ENCODE measurements around the gene PLXDC2.
"Not testable (repeated sequence)": the region's sequence is repeated elsewhere in the genome, so short reads cannot be mapped to it uniquely, and the experiment has no call there.

Gene PLXDC2

DNA sequence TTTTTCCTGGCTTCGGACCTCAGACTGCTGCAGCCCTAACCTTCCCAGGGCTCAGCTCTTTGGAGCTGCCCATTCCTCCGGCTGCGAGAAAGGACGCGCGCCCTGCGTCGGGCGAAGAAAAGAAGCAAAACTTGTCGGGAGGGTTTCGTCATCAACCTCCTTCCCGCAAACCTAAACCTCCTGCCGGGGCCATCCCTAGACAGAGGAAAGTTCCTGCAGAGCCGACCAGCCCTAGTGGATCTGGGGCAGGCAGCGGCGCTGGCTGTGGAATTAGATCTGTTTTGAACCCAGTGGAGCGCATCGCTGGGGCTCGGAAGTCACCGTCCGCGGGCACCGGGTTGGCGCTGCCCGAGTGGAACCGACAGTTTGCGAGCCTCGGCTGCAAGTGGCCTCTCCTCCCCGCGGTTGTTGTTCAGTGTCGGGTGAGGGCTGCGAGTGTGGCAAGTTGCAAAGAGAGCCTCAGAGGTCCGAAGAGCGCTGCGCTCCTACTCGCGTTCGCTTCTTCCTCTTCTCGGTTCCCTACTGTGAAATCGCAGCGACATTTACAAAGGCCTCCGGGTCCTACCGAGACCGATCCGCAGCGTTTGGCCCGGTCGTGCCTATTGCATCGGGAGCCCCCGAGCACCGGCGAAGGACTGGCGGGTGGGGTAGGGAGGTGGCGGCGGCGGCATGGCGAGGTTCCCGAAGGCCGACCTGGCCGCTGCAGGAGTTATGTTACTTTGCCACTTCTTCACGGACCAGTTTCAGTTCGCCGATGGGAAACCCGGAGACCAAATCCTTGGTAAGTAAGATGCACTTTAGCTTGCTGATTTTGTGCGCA is at the start of gene PLXDC2:
Gene PLXDC2, plus strand, starts transcription at position 22 of the 820 bp plus-strand sequence.
- no peak for DNase-seq (ENCODE audit: low read depth in 2 of 2)

- no peak for DNase-seq (ENCODE audit: low read depth in 2 of 2)
These were observed 48.4 kb upstream of the PLXDC2 start for GRCh38 chr10:19767876-19768275.

GRCh38 chr10:19769826-19770225 is 46.4 kb upstream of the PLXDC2 start:
- not testable (repeated sequence) for DNase-seq (ENCODE audit: low read depth in 2 of 2)

- DNase-seq (ENCODE audit: low read depth in 2 of 2): no peak
These were observed 43.3 kb upstream of the PLXDC2 start for GRCh38 chr10:19772972-19773371.

- DNase-seq (ENCODE audit: low read depth in 2 of 2): no peak
These were observed 40.9 kb upstream of the PLXDC2 start for GRCh38 chr10:19775296-19775695.

- no peak for DNase-seq (ENCODE audit: low read depth in 2 of 2)
These were observed 38.4 kb upstream of the PLXDC2 start for GRCh38 chr10:19777806-19778205.

DNA sequence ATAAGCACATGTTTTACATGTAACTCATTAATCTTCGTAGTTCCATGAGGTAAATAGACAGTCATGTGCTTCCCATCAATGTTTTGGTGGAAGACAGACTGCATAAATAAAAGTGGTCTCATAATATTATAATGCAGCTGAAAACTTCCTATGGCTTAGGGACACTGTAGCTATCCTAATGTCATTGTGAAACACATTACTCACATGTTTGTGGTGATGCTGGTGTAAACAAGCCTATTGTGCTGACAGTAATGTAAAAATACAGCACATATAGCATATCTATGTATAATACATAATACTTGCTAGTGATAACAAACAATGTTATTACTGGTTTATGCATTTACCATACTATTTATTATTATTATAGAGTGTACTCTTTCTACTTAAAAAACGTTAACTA is 37.2 kb upstream of the PLXDC2 start:
- DNase-seq (ENCODE audit: low read depth in 2 of 2): no peak

DNA sequence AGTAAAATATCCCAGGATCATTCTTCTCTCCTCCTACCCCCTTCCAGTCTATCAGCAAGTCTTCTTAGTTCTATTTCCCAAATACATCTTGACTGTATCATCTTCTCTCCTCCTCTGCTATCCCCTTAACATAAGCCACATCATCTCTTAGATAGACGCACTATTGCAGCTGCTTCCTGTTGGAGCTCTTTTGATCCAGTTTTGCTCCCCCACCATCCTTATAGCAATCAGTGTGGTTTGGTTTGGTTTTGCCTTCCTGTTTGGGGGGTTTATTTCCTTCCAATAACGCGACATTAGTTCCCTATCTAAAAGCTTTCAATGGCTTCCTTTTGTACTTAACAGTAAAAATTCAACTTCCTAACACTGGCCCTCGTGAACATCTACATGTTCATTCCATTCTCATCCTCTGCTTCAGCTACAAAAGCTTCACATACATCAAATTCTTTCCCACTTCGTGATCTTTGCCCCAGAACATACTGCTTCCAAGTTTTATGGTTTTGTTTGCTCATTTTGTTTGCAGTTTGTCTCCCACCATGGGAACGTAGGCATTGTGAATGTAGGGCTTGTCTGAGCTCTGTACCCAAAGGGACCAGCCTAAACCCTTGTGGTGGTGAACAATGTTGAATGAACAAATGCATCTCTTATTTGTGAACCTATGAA is 33.7 kb upstream of the PLXDC2 start:
- DNase-seq (ENCODE audit: low read depth in 2 of 2): no peak

DNA sequence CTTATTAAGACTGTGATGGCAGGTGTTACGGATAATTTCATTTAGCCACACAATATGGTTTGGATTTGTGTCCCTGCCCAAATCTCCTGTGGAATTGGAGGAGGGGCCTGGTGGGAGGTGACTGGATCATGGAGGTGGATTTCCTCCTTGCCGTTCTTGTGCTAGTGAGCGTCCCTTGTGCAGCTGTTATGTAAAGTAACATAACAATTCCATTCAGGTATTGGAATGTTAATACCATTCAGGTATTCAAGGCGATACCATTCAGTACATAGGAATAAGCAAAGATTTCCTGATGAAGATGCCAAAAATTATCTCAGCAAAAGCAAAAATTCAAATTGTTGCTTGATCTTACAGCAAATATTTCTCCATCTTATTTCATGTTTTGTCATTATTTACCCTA is 32.5 kb upstream of the PLXDC2 start:
- DNase-seq (ENCODE audit: low read depth in 2 of 2): no peak

DNA sequence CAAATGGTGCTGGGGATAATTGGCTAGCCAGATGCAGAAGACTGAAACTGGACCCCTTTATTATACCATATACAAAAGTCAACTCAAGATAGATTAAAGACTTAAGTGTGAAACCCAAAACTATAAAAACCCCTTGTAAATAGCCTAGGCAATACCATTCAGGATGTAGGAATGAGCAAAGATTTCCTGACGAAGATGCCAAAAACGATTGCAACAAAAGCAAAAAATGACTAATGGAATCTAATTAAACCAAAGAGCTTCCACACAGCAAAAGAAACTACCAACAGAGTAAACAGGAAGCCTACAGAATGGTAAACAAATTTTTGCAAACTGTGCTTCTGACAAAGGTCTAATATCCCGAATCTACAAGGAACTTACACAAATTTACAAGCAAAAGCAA is 30.9 kb upstream of the PLXDC2 start:
- DNase-seq (ENCODE audit: low read depth in 2 of 2): no peak

DNA sequence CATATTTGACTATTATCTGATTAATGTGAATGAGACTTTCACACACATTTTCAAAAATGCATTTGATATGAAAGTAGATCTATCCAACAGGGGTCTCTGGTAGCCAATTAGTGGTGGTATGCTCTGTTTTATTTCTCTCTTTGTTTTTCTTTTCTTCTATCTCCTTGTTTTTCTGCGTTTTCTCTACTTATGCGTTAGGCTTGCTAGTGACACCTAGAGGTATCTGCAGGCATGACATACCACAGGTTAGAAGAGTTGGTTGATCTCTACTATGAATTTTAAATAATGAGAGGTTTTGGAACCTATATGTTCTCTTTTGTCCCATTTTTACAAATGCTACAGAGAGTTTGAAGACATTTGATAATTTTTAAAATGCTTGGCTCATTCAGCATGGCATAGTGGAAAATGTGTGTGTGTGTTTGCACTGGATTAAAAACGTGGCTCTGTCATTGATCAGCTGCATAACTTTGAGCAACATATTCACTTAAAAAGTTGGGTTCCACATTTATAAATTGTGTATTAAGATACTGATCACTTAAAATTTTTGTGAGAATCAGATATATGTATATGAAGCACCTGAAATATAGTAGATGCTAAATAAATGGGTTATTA is 28.1 kb upstream of the PLXDC2 start:
- DNase-seq (ENCODE audit: low read depth in 2 of 2): no peak

DNA sequence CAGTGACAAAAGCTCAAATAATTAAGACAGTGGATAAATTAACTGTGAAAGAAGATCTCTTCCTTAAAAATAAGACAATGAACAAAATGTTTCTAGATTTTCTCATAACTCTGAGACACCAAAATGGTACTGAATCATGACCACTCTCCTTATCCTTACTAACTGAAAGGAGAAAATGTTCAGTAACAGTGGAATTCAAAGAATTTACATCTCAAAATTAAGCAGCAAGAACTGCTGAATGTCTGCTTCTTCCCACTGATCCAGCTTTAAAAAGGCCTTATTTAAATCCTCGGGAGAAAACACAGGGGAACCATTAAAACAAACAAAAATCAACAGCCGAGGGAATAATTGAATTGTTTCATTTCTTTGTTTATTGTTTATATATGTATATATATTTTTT is 27.3 kb upstream of the PLXDC2 start:
- DNase-seq (ENCODE audit: low read depth in 2 of 2): no peak

GRCh38 chr10:19789607-19790006 is 26.6 kb upstream of the PLXDC2 start:
- no peak for DNase-seq (ENCODE audit: low read depth in 2 of 2)

GRCh38 chr10:19791032-19791431 is 25.2 kb upstream of the PLXDC2 start:
- no peak for DNase-seq (ENCODE audit: low read depth in 2 of 2)

GRCh38 chr10:19795684-19796083 is 20.5 kb upstream of the PLXDC2 start:
- no peak for DNase-seq (ENCODE audit: low read depth in 2 of 2)

- no peak for DNase-seq (ENCODE audit: low read depth in 2 of 2)
These were observed 16.1 kb upstream of the PLXDC2 start for GRCh38 chr10:19800161-19800560.

DNA sequence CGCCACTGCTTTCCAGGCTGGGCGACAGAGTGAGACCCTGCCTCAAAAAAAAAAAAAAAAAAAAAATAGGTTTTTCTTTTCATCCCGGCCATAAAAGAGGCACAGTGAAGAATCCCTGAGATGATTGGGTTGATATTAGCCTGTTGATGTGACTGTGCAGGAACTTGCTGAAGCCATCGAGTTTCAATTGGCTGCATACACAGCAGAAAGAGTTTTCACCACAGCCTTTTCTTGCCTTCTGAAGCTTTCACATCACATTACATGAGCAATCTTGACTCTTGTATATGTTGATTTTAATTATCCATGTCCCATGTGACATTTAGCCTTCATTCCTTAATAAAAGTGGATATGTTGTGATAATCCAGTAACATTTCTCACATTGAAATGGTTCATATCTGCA is 14.9 kb upstream of the PLXDC2 start:
- no peak for DNase-seq (ENCODE audit: low read depth in 2 of 2)

DNA sequence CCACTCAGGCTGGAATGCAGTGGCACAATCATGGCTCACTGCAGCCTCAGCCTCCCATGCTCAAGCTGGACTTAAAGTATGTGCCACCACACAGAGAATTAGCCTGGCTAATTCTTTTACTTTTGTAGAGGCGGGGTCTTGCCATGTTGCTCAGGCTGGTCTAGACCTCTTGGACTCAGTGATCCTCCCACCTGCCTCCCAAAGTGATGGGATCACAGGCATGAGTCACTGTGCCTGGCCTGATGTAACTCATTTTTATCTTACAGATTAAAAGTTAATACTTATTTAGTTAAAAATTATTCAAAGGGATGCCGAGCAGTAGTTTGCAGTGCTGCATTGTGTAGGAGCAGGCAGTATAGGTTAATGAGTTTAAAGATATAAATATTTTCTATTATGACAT is 12.6 kb upstream of the PLXDC2 start:
- DNase-seq (ENCODE audit: low read depth in 2 of 2): no peak

GRCh38 chr10:19809481-19809880 is 6.8 kb upstream of the PLXDC2 start:
- DNase-seq (ENCODE audit: low read depth in 2 of 2): no peak

DNA sequence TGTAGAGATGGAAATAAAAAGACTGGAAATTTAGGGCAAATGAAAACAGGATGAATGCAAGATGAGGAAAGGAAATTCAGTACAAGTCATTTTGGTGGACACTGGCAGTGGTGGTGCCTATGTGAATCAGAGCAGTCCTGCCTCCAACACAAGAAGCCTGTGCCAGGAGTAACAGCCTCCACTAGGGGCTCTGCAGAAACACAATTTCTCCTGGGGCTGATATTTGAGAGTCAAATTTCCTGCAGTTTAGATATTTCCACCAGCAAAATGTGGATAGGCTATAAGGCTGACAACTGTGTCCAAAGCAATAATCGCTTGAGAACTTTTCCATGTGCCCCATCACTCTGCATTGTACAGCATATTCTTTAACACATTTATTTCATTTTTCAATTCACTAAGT is 4.7 kb upstream of the PLXDC2 start:
- no peak for DNase-seq (ENCODE audit: low read depth in 2 of 2)

DNA sequence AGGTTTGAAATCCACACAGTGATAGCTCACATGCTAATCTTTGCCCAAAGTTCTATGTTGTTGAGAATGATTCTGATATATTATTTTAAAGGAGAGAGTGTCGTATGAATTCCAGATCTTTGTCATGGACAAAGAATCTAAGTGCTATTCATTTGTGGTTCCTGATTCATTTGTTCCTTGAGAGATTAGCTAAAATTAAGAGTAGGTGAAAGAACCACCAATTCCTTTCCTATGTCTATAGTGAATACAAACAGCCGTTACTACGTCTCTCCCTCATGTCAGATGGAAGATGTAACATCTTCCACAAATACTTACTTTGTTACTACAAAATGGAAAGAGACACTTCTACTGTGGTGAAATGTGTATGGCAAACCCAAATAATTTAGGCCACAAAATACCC is 3.3 kb upstream of the PLXDC2 start:
- DNase-seq (ENCODE audit: low read depth in 2 of 2): no peak

GRCh38 chr10:19815036-19815730 is 1.0 kb upstream of the PLXDC2 start:
- DNase-seq (ENCODE audit: low read depth in 2 of 2): no peak

All from stimulated activated CD8-positive, alpha-beta memory T cell treated with anti-CD3 and anti-CD28 coated beads, Interleukin-7, amount 100 ng/mL, for 1 hour (primary cell).